GM19023 (cell line): ENCODE data around the gene RPL29.

Experiments used
- ATAC-seq: cut with Tn5 transposase; IDR thresholded peaks from one replicate; pipeline ENCODE4 v1.9.1; 2021; ENCODE audit warnings: mild to moderate bottlenecking, moderate library complexity; ENCODE audit not compliant: unreplicated experiment

The RPL29 gene

DNA sequence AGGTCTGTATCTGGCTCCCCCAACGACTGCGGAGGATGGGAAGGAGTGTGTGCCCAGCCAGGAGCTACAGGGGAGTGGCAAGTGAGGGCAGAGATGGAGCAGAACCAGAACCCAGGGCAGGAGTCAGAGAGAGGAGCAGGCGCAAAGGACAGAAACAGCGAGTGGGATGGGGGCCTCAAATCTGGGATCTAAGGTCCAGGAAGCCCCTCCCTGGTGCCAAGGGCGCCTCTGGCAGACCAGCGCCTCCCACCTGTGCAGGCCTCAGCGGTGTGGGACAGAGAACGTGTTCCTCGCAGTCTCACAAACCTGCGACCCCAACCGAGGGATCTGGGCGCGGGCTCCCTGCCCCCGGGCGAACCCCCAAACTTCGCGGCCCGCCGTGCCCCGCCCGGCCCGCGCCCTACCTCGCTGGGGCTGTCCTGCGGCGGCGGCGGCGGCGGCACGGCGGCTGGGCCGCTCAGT is 28.7 kb downstream of the RPL29 start:
- no peak for ATAC-seq

DNA sequence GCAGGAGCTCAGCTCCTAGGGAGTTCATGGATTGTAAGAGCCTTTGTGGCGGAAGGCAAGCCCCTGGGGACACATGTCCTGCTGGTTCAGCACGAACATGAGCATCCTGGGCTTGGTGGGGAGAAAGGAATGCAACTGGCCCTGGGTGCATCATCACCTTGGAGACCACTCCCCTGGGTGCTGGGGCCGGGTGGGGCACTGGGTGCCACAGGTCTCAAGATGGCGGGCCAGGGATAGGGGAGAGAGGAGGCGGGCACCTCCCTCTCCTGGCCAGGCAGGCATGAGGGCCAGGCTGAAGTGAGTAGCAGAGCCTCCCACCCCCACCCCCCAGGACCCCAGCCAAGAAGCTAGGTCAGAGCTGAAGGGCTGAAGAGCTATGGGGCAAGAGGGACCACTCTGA is 29.2 kb downstream of the RPL29 start:
- no peak for ATAC-seq

DNA sequence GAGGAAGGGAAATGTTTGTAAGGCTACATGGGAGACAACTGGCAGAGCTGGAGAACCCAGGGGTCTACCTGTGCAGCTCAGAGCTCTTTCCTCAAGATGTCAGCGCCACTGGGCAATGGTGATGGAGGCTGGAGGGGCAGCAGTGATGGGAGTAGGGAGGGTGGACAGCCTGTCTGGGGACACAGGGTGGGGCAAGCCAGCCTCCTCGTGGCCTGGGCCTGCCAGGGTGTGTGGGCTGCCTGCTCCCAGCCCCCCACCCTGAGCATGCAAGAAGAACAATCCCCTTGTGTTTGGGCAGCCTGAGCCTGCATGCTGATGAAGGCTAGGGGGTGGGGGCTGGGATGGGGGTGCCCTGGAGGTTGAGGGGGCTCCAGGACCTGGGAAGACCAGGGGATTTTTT is 29.7 kb downstream of the RPL29 start:
- no peak for ATAC-seq

DNA sequence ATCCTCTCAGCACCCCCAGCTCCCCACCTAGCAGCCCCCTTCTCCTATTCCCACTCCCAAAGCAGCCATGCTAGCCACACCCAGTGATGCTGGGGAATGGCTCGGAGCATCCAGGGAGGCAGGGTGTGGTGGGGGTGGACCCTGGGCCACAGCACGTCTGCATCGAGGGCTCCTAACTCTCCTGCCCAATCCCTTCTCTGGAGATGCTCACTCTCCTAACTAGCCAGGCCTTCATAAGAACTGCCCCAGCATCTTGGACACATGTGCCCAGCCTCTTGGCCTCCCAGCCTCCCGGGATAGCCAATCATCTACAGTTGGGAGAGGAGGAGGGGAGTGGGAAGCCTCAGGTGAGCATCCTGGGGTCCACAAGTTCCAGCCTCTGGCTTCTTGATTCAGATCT is 31.2 kb downstream of the RPL29 start:
- ATAC-seq: no peak

DNA sequence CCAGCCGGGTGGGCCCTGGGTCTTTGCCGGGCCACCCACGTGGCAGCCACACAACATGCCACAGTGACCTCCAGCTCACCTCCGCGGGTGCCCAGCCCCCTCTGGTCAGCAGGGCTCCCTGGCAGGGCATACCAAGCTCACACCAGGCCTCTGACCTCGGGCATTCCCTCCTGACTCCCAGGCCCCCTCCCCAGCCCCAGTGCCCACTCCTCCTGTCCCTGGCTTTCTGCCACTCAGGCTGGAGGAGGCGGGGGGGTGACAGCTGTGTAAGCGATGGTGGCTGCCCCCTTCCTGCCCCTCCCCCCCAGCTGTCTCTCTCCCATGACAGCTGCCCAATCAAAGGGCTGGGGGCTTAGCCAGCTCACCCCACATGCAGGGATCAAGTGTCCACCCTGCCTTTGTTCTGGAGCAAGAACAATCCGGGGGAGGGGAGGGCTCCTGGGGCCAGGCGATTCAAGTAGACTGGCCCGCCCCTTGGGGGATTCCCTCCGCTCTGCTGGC is 31.7 kb downstream of the RPL29 start:
- ATAC-seq: no peak

DNA sequence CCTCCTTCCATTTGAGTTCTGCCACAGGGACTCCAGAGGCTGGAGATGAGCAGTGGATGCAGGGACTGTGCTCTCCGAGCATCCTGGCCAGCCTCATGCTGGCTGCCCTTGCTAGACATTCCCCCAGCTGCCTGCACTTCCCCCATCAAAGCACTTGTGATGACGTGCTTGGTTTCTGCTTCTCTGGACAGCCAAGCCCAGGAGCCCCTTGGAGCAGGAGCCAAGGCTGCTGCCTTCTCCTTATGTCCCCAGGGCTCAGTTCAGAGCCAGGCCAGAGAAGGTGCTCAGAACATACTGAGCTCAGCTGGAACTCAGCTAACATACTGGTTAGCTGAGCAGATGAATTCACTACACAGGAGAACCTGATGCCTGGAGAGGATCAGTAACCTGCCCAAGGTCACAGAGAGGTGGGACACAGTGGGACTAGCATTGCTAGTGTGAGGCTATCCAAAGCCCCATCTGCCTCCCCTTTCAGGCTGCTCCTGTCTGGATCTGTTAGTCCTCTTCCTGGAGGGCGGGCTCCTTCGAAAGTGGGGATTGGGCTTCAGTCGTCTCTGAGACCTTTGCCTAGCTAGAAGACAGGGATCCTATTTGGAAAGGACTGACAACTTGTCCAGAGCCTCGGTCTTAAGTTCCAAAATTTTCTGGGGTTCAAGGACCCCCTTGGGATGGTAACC is 32.7 kb downstream of the RPL29 start:
- ATAC-seq: no peak

DNA sequence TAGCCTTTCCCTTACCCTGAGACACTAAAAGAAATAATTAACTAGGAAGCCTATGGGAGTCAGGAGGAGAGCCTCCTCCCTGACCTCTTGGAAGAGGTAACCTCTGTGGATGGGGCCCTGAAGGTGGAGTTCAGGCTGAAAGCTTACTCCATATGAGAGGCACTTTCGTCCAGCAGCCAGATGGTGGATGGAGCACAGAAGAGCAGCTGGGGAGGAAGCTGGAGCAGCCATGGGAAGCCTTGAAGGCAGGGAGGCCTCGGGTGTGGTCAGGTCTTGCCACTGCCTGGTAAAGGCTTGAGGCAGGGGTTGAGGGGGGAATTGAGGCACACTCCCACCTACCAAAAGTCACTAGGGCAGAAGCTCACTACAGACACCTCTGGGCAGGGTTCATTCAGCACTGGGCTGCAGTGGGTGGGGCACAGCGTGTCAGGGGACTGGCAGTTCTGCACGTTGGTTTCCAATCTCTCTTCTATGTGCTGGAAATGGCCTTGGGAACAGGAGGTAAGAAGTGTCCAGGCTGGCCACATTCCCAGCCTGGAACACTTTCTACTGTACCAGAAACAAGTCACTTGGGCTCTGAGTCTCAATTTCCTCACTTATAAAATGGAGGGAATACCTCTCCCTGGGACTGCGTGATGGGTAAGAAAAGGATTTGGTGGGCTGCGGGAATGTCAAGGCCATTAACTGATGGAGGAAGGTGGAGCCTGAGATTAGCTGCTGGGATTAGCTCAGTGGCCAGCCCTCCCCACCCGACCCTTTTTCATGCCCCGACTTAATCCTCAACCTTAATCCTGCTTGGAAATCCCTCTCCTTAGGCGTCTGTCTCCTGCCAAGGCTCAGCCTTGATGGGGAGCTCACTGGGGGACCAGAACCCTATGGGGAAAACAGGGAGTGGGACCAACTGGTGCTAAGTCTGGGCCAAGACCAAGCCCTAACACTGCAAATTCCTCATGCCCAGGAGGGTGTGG is 33.8 kb downstream of the RPL29 start:
- no peak for ATAC-seq

DNA sequence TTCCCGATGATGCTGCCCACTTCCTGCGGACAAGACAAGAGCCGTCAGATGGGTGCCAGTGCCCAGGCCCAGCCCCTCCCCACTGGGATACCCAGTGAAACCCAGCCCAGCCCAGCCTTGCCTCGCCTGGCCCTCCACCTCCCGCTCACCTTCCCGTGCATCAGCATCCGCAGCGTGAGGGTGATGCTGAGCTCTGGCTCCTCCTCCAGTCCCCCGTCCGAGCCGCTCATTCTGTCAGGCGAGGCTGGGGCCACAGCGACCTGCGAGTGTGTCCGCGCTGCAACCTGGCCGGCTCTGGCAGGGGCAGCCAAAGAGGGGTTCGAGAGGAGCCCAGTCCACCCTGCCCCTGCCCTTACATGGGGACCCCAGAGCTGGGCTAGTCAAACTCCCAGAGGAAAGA is 34.7 kb downstream of the RPL29 start:
- ATAC-seq: no peak

DNA sequence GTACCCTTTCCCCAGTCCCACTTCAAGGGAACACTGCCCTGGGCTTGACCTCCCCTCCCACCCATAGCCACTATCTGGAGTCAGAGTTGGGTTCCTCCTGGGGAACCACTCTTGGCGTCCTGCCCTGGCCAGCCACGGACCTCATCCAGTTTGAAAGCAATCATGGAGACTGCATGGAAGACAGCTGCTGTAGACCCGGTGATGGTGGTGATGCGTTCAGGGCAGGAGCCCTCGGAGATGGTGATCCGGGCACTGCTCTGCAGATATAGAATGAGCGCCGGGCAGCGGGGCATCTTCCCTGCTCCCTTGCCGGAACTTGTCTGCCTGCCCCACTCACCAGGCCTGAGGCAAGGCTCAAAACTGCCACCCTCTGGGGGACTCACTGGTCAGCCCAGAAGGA is 35.3 kb downstream of the RPL29 start:
- ATAC-seq: no peak

DNA sequence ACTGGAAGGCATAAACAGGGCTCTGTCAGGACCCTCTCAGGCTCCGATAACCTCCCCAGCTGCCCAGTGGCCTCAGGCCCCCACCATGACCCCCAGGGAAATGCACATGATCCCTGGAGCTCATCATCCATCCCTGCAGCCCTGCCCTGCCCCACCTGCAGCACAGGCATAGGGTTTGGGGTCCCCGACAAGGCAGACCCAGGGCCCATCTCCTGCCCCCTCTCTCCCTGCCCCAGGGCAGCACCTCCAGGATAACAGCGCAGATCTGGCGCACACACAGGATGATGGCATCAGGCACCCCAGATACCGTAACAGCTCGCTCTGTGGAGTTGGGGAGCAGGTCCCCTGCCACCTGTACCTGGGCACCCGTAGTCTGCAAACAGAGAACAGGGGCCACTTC is 36.0 kb downstream of the RPL29 start:
- ATAC-seq: no peak

DNA sequence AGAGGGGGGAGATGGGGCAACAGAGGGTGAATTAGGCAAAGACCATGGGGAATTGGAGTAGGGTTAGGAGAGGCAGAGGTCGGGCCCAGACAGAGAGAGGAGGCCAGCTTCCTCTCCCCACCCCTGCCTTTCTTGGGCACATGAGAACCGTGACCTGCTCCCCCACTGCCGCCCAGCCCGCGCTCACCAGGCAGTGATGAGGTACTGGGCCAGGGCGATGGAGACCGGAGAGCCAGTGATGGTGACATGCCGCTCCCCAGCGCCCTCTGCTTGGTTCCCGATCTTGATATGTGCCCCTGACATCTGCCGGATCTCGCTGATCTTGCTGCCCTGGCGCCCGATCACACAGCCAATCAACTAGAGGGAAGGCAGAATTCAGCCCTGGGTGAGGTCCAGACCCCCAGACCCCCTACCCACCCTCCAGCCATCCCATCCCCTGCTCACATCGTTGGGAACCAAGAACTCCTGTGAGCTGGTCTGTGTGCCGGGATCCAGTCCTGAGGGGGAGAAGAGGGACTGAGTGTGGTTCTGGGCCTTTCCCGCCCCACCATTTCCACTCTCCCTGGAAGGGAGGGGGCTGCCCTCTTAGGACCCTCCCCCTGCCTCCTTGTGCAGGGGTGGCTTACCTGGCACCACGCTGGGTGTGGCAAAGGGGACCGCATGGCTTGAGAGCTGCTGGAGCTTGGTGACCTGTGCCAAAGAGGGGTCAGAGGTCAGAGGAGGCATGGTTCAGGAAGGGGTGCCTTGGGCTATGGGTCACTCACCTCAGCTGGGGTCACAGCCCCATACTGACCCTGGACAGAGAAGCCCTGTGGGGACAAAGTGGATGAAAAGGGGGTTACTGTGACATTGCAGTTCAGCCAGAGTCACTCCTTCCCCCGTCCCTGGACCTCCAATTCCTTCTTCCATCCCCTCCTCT is 36.8 kb downstream of the RPL29 start:
- ATAC-seq: no peak

DNA sequence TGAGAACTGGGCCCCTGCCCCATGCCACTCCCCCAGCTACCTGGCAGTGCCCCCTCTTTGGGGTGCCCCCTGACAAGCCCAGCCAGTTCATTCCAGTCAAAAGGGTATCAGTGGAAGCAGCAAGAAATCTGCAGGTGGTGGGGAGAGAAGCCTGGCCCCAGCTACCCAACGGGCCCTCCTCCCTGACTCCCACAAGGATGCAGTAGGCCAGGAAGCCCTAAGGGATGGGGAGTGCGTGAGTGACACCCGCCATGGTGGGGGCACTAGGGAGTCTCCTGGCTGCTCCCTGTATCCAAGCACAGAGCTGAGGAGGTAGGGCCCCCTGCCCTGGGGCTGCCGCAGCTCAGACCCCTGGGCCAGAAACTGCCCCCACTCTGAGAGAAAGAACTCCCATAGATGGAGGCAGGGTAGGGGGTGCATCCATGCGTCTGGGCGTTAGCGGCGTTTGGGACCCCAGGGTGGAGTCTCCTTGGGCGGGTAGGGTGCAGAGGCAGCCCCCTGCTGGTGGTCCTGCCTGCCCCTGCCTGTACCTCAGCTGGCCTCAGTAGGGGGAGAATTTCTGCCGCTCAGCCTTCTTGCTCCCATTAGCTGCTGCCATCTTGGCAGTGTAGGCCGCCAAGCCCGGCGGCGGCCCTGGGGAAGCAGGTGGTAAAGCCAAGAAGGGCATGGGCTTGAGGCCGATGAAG is 38.0 kb downstream of the RPL29 start:
- ATAC-seq: no peak

DNA sequence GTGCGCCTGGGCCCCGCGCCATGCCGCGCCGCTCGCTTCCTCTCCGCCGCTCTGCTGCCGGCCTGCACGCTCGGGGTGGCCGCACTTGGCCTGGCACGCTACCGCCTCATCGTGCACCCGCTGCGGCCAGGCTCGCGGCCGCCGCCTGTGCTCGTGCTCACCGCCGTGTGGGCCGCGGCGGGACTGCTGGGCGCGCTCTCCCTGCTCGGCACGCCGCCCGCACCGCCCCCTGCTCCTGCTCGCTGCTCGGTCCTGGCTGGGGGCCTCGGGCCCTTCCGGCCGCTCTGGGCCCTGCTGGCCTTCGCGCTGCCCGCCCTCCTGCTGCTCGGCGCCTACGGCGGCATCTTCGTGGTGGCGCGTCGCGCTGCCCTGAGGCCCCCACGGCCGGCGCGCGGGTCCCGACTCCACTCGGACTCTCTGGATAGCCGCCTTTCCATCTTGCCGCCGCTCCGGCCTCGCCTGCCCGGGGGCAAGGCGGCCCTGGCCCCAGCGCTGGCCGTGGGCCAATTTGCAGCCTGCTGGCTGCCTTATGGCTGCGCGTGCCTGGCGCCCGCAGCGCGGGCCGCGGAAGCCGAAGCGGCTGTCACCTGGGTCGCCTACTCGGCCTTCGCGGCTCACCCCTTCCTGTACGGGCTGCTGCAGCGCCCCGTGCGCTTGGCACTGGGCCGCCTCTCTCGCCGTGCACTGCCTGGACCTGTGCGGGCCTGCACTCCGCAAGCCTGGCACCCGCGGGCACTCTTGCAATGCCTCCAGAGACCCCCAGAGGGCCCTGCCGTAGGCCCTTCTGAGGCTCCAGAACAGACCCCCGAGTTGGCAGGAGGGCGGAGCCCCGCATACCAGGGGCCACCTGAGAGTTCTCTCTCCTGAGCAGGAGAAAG is 39.6 kb downstream of the RPL29 start:
- ATAC-seq: no peak

DNA sequence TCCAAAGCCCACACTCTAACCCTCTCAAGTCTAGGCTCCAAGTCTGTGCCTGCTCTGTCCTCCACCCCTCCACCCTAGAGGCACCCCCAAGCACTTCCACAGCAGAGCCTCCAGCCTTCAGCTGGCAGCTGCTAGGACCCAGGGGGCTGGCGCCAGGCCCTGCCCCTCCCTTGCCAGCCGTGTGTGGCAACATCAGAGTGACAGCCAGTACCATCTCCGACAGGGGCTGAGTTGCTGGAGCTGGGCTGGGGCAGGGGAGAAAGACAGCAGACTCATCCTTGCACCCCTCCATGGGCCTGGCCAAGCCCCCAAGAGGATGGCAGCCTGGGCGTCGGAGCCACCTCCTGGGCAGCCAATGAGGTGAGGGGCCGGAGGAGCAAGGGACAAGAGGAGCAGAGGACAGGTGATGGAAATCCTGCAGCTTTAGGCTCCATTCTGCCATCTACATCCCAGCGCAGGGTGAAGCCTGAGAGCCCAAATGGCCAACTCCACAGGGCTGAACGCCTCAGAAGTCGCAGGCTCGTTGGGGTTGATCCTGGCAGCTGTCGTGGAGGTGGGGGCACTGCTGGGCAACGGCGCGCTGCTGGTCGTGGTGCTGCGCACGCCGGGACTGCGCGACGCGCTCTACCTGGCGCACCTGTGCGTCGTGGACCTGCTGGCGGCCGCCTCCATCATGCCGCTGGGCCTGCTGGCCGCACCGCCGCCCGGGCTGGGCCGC is 40.4 kb downstream of the RPL29 start, which contains the start of gene GPR62:
TSS of gene GPR62 (plus strand) at position 207 of the 718 bp plus-strand sequence. CDS start at position 479, 272 bp downstream.
- no peak for ATAC-seq

DNA sequence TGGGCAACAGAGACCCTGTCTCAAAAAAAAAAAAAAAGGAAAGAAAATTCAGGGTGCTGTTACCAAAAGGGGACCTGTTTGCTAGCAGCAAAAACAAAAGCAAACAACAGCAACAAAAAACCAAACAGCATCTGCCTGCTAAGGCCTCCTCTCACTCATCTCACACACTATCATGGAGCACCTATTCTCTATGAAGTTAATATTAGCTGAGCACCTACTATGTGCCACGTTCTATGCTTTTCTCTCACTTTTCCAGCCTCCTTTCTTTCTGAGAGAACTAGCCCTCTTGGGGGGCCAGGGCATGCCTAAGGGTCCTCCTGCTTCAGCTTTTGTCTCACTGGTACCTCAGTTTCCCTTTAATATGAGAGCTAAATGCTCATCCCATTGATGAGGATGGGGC is 41.0 kb downstream of the RPL29 start:
- no peak for ATAC-seq

DNA sequence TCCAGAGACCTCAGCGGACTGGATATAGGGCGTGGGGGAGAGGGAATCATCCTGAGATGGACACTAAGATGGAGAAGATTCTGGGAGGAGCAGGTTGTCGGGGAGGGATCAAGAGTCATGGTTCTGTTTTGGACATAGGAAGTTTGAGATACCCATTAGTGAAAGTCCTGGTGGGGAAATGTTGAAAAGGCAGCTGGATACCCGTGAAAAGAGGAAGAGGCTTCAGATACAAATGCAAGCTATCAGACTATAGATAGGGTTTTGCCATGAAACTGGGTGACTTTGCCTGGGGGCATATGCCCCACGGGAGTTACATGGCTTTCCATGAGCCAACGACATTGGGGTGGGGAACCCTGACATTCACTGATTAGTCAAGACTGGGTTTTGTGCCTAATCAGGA is 41.6 kb downstream of the RPL29 start:
- ATAC-seq: no peak

DNA sequence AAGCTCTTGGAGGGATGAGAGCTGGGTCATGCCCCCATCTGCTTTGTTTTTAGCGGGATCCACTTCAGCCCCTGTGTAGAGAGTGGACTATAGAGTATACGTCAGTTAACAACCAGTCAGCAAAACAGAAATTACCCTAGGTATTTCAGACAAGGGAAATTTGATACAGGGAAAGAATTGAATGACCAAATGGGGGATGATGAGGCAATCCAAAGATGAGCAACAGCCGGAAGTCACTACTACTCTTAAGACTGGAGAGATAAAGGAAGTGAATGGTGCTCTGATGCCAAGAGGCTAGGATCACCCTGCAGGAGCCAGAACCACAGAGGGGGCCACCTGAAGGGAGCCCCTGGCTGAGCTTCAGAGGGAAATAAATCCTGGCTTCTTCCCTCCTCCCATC is 42.2 kb downstream of the RPL29 start:
- no peak for ATAC-seq

DNA sequence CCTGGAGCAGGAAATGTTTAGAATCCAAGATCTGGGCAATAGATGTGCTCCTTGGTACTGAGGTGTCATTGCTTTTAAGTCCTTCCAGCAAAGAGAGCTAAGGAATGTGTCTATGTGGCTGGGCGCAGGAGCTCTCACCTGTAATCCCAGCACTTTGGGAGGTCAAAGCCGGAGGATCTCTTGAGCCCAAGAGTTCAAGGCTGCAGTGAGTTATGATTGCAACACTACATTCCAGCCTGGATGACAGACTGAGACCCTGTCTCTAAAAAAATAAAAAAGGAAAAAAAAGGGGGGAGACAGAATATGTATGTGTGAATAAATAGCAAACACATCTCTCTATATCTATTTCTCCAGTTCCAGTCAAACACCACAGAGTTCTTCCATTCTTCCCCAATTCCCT is 44.8 kb downstream of the RPL29 start:
- ATAC-seq: no peak

DNA sequence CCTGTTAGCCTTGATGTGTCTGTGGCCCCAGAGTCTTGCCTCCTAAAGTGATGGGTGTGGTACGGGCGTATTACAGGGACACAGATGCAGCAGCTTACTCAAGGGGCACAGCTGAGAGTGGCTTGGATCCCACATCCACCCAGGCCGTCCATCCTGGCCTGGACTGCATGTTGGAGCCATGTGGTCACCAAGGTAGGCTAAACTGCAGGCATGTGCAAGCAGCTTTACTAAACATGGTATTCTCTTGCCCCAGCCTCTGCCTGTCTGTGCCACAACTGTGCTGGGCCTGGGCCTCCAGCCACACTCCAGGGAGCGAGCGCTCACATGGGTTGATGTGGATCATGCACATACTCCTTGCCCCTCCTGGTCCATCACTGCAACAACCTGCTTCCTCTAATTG is 46.6 kb downstream of the RPL29 start:
- ATAC-seq: no peak
